ENCODE data around the gene INPP4B. TPM values are rescaled to one million over a fixed set of nuclear protein-coding genes. Genes with fewer than 3 reads are reported as not detected.

Gene INPP4B
- total RNA-seq, 2 experiments from 2014 or later = 42.9 to 44.0 TPM

DNA sequence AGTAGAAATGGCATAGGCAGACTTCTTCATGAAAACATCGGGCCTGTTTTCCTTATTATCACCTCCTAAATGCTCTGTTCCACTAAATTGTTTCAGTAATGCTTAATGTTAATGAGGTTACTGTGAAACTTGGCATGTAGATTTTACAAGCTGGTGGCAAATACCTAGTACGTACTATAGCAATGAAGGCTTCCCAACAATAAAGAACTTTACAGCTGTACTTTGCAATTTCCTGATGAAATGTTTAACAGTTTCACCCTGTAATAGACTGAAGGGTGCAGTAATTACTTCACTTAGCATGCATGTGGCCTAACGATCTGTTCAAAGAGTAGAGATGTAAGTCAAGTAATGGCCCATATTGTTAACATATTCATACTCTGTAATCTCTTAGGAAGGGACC, 685.0 kb downstream of the INPP4B start:
- ChIA-PET POLR2A (no interaction called here), CTCF (no interaction called here)

DNA sequence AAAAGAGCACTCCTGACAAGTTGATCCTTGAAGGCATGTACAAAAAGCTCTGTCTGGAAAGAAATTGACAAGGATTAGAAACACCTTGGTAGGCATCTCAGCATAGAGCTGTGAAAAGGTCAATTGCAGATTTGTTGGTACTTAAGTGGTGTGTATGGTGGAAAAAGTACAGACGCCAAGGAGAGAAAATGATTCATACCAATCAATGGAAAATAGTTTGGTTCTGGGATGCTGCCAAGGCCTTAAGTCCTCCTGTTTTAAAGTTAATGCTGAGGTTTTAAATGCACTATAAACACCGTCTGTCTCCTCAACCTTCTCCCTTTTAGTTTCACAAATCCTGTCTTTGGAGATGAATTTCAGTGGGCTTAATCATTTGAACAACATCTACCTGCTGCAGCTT, 685.6 kb downstream of the INPP4B start:
- ChIA-PET CTCF (no interaction called here), POLR2A (no interaction called here)

DNA sequence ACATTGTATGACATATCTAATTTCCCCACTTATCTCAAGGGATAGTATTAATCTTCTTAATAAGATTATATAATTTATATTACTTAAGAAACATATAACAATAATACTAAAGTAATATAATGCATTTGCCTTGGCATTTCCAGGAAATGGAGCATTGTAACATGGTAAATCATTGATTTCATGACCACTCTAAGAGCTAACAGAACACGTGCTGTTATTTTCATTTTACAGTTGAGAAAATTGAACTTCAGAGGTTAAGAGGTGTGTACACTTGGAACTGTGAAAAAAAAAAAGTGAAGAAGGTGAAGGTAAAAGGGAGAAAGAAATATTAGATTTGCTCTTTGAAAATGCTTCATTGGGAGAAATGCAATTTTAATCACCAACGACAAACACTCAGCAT, 687.1 kb downstream of the INPP4B start:
- ChIA-PET CTCF (interaction anchor here (0.5 kb wide), 1 partner anchor 159 kb away, joined by 3 read pairs; no protein-coding TSS in a partner anchor), POLR2A (no interaction called here)

DNA sequence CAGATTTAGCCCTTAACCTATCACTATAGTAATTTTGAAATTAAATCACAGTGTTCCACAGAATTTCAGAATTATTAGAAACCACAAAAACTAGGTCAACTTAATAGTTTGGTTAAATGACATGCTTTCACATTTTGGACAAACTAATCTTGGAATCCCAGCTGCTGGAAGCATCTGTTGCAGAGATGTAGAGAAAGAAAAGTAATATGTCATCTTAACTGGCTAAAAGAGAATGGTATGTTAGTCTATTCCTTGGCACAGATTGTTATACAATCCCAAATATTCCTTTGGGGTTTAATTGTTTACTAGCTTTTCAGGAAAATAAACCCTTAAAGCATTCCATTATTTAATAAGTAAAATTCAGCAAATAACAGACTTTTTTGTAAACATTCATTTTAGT, 689.8 kb downstream of the INPP4B start:
- CTCF ChIA-PET = no interaction called here
- POLR2A ChIA-PET = no interaction called here

DNA sequence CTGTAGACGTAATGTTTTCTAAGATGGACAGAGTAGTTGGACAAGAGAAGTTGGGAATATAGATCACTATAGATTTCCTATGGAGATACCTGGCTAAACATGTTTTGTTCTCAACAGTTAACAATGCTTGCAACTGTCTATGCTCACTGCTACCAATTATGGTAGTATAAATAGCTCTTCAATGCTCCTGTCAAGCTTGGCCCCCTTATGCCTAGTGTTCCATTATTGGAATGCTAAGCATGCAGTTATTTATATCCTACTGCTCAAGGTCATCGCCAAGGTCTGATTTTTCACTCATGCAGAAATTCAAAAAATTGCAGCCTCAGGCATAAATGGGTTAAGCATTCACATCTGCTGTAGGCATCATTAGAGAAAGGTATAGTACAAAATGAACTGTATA, 690.8 kb downstream of the INPP4B start:
- CTCF ChIA-PET = no interaction called here
- POLR2A ChIA-PET = no interaction called here

DNA sequence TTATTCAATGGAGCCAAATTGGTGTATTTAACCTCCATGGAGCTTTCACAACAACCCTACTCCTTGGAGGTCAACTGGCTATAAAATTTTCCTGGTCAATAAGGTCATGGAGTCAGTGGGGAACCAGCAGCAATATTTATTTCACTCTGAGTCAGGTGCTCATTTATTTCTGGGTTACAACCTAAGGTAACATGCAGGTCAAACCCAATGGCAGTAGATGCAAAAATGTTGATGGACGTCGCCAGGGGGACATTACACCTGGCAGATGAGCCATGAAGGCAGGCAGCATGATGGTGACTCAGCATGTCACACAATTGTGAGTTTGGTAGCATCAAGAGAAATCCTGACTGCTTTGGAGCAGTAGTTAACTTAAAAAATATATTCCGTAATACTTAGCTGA, 695.6 kb downstream of the INPP4B start:
- ChIA-PET POLR2A (no interaction called here), CTCF (no interaction called here)

DNA sequence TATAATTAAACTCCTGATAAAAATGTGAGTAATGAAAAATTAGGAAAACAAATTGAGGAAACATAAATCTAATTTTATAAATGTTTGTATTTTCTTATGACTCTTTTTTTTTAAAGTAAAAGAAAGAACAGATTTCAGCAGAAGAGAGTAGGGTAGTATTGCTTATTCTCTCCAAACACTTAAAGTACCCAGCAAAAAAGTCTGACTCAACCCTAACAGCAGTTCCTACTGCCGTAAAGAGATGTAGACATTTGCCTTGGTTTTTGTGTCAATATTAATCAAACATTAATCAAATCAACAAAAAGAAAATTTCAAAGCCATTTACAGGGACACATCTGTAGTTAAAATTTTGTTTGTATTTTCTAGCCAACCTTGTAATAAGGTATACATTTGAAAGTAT, 701.3 kb downstream of the INPP4B start:
- ChIA-PET CTCF (no interaction called here), POLR2A (no interaction called here)

DNA sequence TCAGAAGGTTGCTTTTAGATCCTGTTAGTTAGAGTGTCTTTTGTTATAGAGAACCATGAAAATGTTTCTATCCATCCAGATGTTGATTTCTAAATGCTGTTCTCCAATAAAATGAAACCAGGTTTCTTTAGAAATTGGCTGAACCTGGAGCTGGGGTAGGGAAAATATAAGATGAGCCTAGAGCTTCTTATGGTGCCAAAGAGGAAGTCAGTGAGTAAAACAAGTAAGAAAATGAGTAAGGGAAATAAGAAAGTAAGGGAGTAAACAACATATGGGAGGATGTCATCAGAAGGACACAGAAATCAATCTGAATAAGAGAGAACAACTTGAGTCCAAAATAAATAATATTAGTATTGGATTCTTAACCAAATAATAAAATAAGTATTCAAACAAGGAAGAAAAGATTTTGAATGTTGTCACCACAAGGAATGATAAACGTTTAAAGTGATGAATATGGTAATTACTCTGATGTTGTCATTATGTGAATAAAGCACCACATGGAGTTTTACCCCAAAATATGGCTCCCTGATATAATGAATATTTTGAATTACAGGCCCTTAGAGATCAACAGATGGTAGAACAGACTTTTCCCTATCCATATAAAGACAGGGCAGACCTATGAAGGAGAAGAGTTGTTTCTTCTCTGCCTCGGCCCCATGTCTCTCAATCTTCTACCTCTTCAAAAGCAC, 703.6 kb downstream of the INPP4B start:
- POLR2A ChIA-PET = no interaction called here
- CTCF ChIA-PET = no interaction called here

DNA sequence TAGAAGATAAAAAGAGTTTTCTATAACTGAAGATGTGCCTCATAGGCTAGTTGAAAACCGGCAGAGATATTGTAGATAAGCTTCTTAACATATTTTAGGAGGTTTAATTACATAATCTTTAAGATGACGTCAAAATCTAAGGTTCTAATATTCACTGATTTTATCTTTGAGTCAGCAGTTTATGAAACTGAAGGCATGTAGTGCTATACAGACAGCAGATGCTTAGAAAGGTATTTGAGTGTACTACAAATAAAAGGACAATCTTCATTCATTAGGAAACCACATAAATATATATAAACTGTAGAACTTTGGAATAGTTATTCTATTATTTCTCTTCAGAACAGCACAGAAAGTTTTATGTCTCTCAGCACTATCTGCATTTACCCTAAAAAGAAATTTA, 704.9 kb downstream of the INPP4B start:
- ChIA-PET CTCF (no interaction called here), POLR2A (no interaction called here)

DNA sequence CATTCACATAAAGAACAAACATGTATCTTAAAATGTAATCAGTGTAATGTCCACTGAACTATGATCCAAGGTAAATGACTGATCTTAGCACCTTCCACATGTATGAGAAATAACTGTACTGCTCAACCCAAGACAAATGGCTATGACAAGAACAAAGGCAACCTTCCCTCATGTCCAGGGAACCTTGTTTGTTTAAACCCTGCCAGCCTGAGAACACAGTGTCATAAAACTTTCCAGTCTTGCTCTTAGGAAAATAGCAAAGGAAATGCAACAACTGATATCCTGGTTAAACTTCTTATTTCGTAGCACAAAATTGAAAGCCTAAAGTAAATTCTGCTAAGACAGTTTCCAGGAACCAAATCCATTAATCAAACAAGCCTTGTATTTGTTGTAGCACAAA, 715.4 kb downstream of the INPP4B start:
- CTCF ChIA-PET = no interaction called here
- POLR2A ChIA-PET = no interaction called here

DNA sequence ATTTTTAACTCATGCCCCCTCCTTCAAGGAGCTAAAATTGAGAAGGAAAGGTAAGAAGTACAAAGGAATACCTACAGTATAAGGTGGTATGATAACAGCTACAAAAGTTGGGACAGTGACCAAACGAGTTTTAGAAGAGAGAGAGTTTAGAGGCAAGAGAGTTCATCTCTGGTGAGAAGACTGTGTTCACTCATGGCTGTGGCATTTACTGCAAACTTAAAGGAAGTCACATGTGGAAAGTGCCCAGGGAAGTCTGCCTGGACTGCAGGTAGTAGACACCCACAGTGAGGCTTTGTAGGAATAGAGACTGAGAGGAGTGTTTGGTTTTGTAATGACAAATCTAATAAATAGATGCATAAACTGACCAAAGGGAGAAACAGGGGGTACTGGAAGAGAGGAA, 716.2 kb downstream of the INPP4B start:
- CTCF ChIA-PET = no interaction called here
- POLR2A ChIA-PET = no interaction called here

DNA sequence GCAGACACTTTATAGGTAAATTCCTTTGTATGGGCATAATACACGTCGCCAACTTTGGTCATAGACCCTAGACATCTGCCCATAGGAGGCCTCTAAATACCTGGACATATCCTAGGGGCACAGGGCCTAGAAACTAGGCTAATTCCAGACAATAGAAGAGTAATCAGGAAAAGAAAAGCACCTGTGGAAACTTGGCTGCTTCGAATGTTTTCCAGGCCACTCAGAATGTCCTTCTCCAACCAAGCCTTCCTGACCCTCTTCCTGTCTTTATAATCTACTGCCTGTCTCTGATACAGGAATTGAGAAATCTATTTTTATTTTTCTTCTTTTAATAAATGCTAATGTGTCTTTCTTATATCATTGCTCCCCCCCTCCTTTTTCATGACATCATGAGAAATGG, 716.6 kb downstream of the INPP4B start:
- POLR2A ChIA-PET = no interaction called here
- CTCF ChIA-PET = no interaction called here

DNA sequence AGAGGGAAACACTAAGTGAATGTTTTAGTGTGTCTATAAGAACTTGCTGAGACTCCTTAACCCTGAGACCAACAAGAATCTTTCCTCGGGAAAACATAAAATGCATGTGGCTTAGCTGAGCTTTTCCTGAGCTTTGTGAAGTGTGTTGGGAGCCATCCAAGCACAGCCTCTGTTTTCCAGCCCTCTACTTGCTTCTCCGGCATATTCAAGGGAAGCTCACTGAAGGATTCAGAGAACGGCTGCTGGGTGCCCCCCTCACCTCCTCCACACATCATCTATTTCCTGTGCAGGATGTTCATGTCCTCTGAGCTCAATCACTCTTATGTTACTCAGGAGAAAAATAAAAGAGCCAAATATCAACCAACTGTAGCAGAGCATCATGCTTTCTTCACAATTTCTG, 717.6 kb downstream of the INPP4B start:
- POLR2A ChIA-PET = no interaction called here
- CTCF ChIA-PET = no interaction called here

DNA sequence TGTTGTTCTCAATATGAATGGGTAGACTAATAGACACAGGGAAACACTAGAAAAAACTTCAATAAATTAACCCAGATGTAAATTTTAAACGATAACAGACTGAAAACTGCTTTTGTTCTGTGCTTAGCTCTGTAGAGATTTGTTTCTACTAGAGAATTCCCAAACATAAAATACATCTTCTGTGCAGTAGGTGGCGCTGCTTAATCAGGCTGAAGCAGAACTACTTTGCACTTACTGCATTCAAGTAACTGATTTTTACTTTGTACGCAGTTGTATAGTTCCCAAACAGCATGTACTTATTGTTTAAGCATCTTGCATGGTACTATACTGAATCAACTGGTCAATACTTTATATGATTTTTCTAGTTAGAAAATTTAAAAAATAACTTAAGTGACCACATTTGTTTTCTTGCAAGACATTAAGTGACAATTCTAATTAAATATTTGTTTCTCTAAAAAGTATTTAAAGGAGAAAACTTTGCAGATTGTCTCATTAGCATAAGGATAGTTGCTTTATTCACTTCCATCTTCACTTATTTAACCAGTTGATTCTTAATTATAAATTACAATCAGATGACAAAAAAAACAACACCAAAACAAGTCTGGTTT, 719.1 kb downstream of the INPP4B start:
- POLR2A ChIA-PET = no interaction called here
- CTCF ChIA-PET = interaction anchor here (0.6 kb wide), 1 partner anchor 21 kb away, joined by 3 read pairs; no protein-coding TSS in a partner anchor

DNA sequence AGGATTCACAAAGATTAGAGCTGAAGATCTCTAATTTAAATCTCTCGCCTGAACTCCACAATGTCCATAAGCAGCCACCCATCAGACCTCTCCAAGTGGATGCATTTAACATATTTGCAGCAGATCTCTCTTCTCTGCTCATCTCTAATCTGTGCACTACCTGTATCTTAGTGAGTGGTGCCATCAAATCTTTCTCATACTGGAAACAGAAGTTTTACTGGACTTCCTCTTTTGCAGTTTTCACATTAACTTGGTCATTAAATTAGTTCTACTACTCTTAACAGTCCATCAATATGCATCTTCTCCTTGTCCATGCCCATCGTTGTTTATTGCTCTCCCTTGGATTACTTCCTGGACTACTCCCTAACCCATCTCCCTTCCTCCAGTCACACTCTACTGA, 721.2 kb downstream of the INPP4B start:
- POLR2A ChIA-PET = no interaction called here
- CTCF ChIA-PET = no interaction called here

DNA sequence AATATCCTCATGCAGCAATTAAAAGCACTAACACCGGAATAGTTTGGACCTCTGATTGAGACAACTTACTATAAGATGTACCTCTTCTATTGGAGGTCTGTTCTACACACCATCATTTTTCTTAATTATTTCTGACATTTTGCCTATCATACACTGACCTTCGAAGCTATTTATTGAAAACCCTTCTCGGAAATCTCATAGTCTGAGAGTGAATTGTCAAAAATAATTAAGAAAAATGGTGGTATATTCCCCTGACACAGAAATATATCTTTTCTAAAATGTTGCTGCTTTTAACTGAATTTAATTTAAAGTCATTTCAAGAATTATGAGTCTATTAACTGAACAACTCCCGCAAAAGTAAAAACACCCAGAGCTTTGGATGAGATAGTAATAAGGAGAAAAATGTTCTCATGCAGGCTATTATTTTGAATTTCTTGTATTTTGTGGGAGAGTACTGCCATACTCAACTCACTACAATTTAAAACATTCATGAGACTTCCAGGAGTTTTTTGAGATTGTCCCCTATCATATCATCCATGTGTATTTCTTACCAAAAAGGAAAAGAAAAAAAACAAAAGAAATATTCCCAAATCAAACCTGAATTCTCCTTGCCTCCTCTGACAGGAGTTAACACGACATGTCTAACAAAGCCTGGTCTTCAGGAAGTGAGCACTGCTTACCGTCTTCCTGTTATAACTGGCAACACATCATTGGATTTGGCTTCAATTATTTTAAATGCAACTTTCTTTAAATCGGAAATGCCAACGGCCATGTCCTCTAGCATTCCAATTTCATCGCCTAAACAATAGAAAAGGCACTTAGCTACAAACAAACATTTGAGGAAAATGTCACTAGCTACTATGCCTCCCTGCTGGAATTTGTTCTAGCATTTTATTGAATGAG, 724.4 kb downstream of the INPP4B start:
- POLR2A ChIA-PET = no interaction called here

DNA sequence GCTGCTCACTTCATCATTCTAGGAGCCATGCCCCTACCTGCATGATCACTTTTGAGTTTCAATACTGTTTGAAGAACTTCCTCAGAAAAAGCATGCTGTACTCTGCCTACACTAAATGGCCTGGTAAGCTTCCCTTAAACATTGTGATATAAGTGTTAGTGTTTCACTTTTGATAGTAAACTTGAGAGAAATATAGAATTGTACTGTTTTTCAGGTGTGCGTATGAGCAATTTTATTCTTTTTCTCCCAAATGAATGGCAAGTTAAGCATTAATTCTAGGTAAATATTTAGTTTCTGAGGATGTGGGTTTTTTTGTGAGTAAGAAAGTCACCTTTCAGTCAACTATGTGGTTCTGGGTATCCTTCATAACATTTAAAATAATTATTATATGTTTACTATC, 725.2 kb downstream of the INPP4B start:
- POLR2A ChIA-PET = no interaction called here
- CTCF ChIA-PET = no interaction called here

More for the DNA sequence above, 724.4 kb downstream of the INPP4B start:
- CTCF ChIA-PET = no interaction called here

DNA sequence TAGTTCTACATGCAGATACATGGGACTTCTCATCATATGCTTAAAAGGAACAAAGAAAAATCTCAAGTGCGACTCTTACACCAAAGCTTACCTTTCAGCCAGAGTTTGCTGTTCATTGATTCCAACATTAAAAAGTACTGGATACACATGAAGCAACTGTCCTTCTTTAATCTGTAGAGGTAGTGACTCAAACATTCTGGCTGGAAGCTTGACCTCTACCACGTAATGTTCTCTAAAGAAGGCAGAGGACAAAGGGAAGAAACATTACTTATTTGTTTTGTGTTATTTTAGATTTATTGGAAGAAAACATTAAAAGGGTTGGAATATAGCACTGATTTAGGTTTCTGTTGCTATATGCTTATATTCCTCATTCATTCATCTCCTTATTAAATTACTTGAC, 733.6 kb downstream of the INPP4B start:
- POLR2A ChIA-PET = no interaction called here

DNA sequence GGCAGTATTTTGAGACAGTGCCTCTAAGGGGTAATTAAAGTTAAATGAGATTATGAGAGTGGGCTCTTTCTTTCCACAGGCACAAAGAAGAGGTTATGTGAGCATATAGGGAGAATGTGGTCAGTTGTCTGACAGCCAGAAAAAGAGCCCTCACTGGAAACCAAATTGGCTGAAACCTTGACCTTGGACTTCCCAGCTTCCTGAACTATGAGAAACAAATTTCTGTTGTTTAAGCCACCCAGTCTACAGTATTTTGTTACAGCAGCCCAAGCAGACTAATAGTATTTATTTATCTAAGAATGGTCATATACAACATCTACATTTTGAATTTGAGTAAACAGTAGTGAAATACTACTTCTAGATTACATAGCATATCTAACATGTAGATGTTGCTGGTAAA, 736.0 kb downstream of the INPP4B start:
- POLR2A ChIA-PET = no interaction called here
- CTCF ChIA-PET = no interaction called here

More for the DNA sequence above, 733.6 kb downstream of the INPP4B start:
- CTCF ChIA-PET = no interaction called here

DNA sequence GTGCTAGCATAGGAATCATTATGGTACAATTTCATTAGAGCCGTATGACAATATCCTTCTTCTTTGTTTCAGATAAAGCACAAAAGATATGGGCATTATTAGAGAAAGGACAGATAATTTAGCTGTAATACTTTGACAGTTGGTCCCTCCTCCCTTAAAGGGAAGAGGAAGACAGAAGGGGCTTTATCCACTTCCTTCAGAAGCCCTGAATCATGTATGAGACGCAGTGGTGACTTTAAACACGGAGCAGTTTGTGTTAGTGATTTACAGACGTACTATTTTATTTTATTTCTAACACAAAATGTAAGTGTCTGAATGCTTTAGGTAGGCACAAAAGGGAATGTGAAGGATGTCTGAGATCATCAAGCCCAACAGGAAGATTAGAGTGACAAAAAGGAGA, 742.1 kb downstream of the INPP4B start:
- ChIA-PET CTCF (no interaction called here), POLR2A (no interaction called here)

DNA sequence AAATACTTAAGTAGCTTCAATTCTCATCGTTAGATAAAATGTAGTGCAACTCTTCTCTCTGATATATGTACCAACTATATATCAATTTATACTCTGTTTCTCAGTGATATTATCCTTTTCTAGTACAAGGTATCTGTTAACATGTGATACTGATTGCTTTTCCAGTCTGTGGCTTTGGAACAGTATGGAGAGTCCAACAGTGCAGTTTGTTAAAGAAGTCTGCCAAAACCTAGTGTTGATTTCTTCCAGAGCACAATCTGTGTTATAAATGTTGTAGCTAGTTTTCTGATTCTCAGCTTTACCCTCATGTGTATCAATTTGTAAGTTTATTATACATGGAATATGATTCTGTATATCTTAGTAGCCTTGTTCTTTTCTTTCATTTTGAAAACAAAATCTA, 744.7 kb downstream of the INPP4B start:
- ChIA-PET CTCF (no interaction called here), POLR2A (no interaction called here)

Measured in activated CD8-positive, alpha-beta memory T cell treated with anti-CD3 and anti-CD28 coated beads for 36 hours (primary cell).